Neural crest cell (in vitro differentiated cells): ENCODE measurements around the gene BEX3. TPM values are rescaled to one million over a fixed set of nuclear protein-coding genes. Genes with fewer than 3 reads are reported as not detected.
A peak's percentile ranks its signal among the peaks of the same experiment; 100 is the strongest.
"Not testable (repeated sequence)": the region's sequence is repeated elsewhere in the genome, so short reads cannot be mapped to it uniquely, and the experiment has no call there.

Source experiments
- DNase-seq: peaks from one replicate; pipeline ENCODE4 v3.0.0; 2021; ENCODE audit warnings: low read depth, mixed read lengths, low spot score
- H3K27ac Mint-ChIP-seq: one replicate; pipeline ENCODE4 v1.8.0; 2021; ENCODE audit warnings: mild to moderate bottlenecking, mixed read lengths; ENCODE audit not compliant: unreplicated experiment
- H3K27me3 Mint-ChIP-seq: 2 replicates; pipeline ENCODE4 v1.8.0; 2021; ENCODE audit warnings: low read depth, mild to moderate bottlenecking, mixed read lengths
- H3K36me3 Mint-ChIP-seq: 2 replicates; pipeline ENCODE4 v1.8.0; 2021; ENCODE audit warnings: low read depth, mild to moderate bottlenecking, mixed read lengths
- H3K4me1 Mint-ChIP-seq: 2 replicates; pipeline ENCODE4 v1.8.0; 2021; ENCODE audit warnings: mixed read lengths
- H3K4me3 Mint-ChIP-seq: one replicate; pipeline ENCODE4 v1.8.0; 2021; ENCODE audit warnings: mild to moderate bottlenecking, mixed read lengths
- H3K9me3 Mint-ChIP-seq: 2 replicates; pipeline ENCODE4 v1.8.0; 2021; ENCODE audit warnings: mixed read lengths
- CTCF ChIP-seq: fragments of 200-600 bp; sonication (generic); conservative IDR thresholded peaks from 2 replicates; pipeline ENCODE4 v1.5.0; 2021; ENCODE audit warnings: antibody characterized with exemption, mild to moderate bottlenecking
- total RNA-seq: library from RNA; stranded (reverse); gene quantifications from 2 replicates; pipeline ENCODE4 v1.2.1, GENCODE V29; 2021

Gene BEX3
- total RNA-seq, 1 donor from 2014 or later = 334 TPM

- Mint-ChIP-seq H3K36me3 (no peaks in the 10 kb centered on the region), H3K4me3 (no peak overlapping the region), H3K4me1 (no peaks in the 10 kb centered on the region), H3K27ac (no peak overlapping the region), H3K27me3 (peaks cover 2% of the 10 kb centered on the region), H3K9me3 (no peaks in the 10 kb centered on the region)
- no peak for TF ChIP-seq CTCF
- no peak for DNase-seq
Observed at GRCh38 chrX:103344606-103345005, 31.7 kb upstream of the BEX3 start.

GRCh38 chrX:103347682-103348397 is 28.5 kb upstream of the BEX3 start:
- Mint-ChIP-seq H3K9me3 (peaks cover 3% of the 10 kb centered on the region), H3K27ac (no peak overlapping the region), H3K36me3 (no peaks in the 10 kb centered on the region), H3K27me3 (peaks cover 2% of the 10 kb centered on the region), H3K4me3 (no peak overlapping the region), H3K4me1 (no peaks in the 10 kb centered on the region)
- no peak for DNase-seq
- TF ChIP-seq CTCF = no peak

GRCh38 chrX:103356130-103356798 is 20.1 kb upstream of the BEX3 start, which contains the start of gene TCEAL9:
Gene TCEAL9 (plus strand): TSS chrX:103356506. CDS start chrX:103357685, 1,179 bp downstream.
- Mint-ChIP-seq H3K9me3 (peaks cover 3% of the 10 kb centered on the region), H3K4me3 (peak within 1 kb of the TSS; percentile 99), H3K27me3 (no peaks in the 10 kb centered on the region), H3K27ac (peak within 1 kb of the TSS; percentile 99), H3K4me1 (peaks cover 20% of the 10 kb centered on the region), H3K36me3 (peaks cover 8% of the 10 kb centered on the region)
- no peak for TF ChIP-seq CTCF
- peak; percentile 19 for DNase-seq

GRCh38 chrX:103356858-103357257 is 19.5 kb upstream of the BEX3 start:
- peak overlapping the region; percentile 99 for H3K4me3 Mint-ChIP-seq
- peak overlapping the region; percentile 99 for H3K27ac Mint-ChIP-seq
- no peak for TF ChIP-seq CTCF
- peaks cover 3% of the 10 kb centered on the region for H3K9me3 Mint-ChIP-seq
- peaks cover 21% of the 10 kb centered on the region for H3K4me1 Mint-ChIP-seq
- peaks cover 8% of the 10 kb centered on the region for H3K36me3 Mint-ChIP-seq
- no peaks in the 10 kb centered on the region for H3K27me3 Mint-ChIP-seq
- no peak for DNase-seq

GRCh38 chrX:103357871-103358270 is 18.5 kb upstream of the BEX3 start:
- TF ChIP-seq CTCF = no peak
- peak overlapping the region; percentile 99 for H3K4me3 Mint-ChIP-seq
- peaks cover 23% of the 10 kb centered on the region for H3K4me1 Mint-ChIP-seq
- H3K9me3 Mint-ChIP-seq = peaks cover under 1% of the 10 kb centered on the region
- no peak overlapping the region for H3K27ac Mint-ChIP-seq
- peaks cover 8% of the 10 kb centered on the region for H3K36me3 Mint-ChIP-seq
- no peak for DNase-seq
- H3K27me3 Mint-ChIP-seq = no peaks in the 10 kb centered on the region

GRCh38 chrX:103359605-103360004 is 16.7 kb upstream of the BEX3 start:
- Mint-ChIP-seq H3K4me1 (peaks cover 23% of the 10 kb centered on the region), H3K4me3 (peak overlapping the region; percentile 73)
- not testable (repeated sequence) for H3K9me3 Mint-ChIP-seq, H3K27ac Mint-ChIP-seq, H3K27me3 Mint-ChIP-seq, DNase-seq, H3K36me3 Mint-ChIP-seq
